Spinal cord (tissue), 10 donors: Measurements from ENCODE around the gene OR4X2. TPM values are rescaled to one million over a fixed set of nuclear protein-coding genes. Genes with fewer than 3 reads are reported as not detected.

Source experiments
- DNase-seq, 6 donors: peaks; one replicate each; pipeline versions ENCODE4 v3.0.0 to v3.0.0-alpha.2; 2013 to 2015; ENCODE audit warnings: low spot score in 6 of 6, low read depth in 4 of 6
- H3K27ac ChIP-seq: one replicate; pipeline ENCODE4 v1.5.1; 2013; ENCODE audit warnings: low read depth, low read length, control low read depth
- H3K27me3 ChIP-seq: one replicate; pipeline ENCODE4 v1.6.1; 2013; ENCODE audit warnings: low read length; ENCODE audit not compliant: control insufficient read depth, insufficient read depth
- H3K36me3 ChIP-seq: one replicate; pipeline ENCODE4 v1.6.1; 2013; ENCODE audit warnings: low read length; ENCODE audit not compliant: control insufficient read depth, insufficient read depth
- H3K4me1 ChIP-seq: one replicate; pipeline ENCODE4 v1.6.1; 2013; ENCODE audit warnings: low read length; ENCODE audit not compliant: control insufficient read depth, insufficient read depth
- H3K4me3 ChIP-seq: one replicate; pipeline ENCODE4 v1.5.1; 2013; ENCODE audit warnings: low read depth, low read length, control low read depth
- H3K9me3 ChIP-seq: one replicate; pipeline ENCODE4 v1.6.1; 2013; ENCODE audit warnings: low read length; ENCODE audit not compliant: control insufficient read depth, insufficient read depth
- WGBS: methylation state at CpG from one replicate; pipeline ENCODE4 v1.1.5; 2013; ENCODE audit warnings: missing lambda C conversion rate; ENCODE audit not compliant: insufficient coverage; 5-methylcytosine and 5-hydroxymethylcytosine counted together
- polyA plus RNA-seq, 2 donors: library from polyadenylated mRNA; unstranded; fragments of 120-200 nt; gene quantifications; one replicate each; pipeline ENCODE4 v1.2.1, GENCODE V29; 2013; ENCODE audit not compliant: insufficient read length in 2 of 2
- total RNA-seq, 2 donors: library from RNA; depleted of rRNA in 1 of 2; stranded (reverse); fragments of 120-200 nt in 1 of 2; fragments of >200 nt in 1 of 2; gene quantifications; one replicate each; pipeline versions ENCODE4 v1.2.3 to v1.2.4, GENCODE V29; 2013 to 2014
- donor health status: healthy.

OR4X2 gene
- total and polyA plus RNA-seq, 4 donors: 0.20 TPM; not detected in 3

DNA sequence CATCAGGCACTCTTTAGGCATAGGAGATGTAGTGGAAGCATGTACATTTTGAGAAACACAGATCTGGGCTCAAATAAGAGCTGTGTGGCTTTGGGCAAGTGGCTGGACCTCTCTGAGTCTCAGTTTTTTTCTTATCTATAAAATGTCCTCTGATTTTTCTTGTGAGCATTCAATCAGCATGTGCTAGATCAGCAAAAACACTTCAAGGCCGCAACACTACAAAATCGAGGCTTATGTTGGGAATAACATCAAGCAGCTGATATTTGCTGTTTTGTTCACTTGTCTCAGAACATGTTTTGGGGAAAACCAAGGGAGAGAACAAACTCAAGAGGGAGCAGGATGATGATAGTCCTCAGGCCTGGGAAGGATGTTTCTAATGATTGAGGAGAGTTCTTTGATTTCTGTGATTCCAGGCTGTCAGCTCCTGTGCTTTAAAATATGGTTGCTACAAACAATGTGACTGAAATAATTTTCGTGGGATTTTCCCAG, 18.6 kb downstream of the OR4X2 start, which contains the start of gene OR4X1:
OR4X1 (plus strand) TSS at position 439 of the 489 bp plus-strand sequence; CDS start at position 439, 0 bp downstream.
- DNase-seq: no peak

DNA sequence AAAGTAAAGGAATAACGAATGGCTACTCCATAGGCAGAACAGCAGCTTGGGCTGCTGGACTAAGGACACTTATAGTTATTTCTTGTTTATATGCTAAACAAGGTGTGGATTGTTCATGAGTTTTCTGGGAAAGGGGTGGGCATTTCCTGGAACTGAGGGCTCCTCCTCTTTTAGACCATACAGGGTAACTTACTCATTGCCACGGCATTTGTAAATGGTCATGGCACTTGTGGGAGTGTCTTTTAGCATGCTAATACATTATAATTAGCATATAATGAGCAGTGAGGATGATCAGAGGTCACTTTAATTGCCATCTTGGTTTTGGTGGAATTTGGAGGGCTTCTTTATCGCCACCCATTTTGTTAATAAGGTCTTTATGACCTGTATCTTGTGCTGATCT, 25.7 kb downstream of the OR4X2 start:
- H3K4me3 ChIP-seq: no peak overlapping the region
- no CpG with 5 or more reads among the region's 3 CpGs for WGBS
- H3K27me3 ChIP-seq: no peaks in the 10 kb centered on the region
- no peaks in the 10 kb centered on the region for H3K4me1 ChIP-seq
- no peak overlapping the region for H3K27ac ChIP-seq
- no peaks in the 10 kb centered on the region for H3K9me3 ChIP-seq
- no peaks in the 10 kb centered on the region for H3K36me3 ChIP-seq
- DNase-seq: no peak

More for the DNA sequence above, 18.6 kb downstream of the OR4X2 start, which contains the start of gene OR4X1:
- no peaks in the 10 kb centered on the region for H3K4me1 ChIP-seq
- WGBS: 30% methylated on average over 2 of the region's 3 CpGs
- H3K27ac ChIP-seq: no peak within 1 kb of the TSS
- H3K36me3 ChIP-seq: no peaks in the 10 kb centered on the region
- H3K9me3 ChIP-seq: peaks cover 2% of the 10 kb centered on the region
- no peaks in the 10 kb centered on the region for H3K27me3 ChIP-seq
- no peak within 1 kb of the TSS for H3K4me3 ChIP-seq

- no peak for DNase-seq
- 17% methylated on average over 1 of the region's 1 CpG for WGBS
- H3K27ac ChIP-seq: no peak overlapping the region
- H3K4me3 ChIP-seq: no peak overlapping the region
- no peaks in the 10 kb centered on the region for H3K36me3 ChIP-seq
- H3K4me1 ChIP-seq: no peaks in the 10 kb centered on the region
- H3K27me3 ChIP-seq: no peaks in the 10 kb centered on the region
- no peaks in the 10 kb centered on the region for H3K9me3 ChIP-seq
These were observed 27.7 kb downstream of the OR4X2 start for GRCh38 chr11:48272606-48273005.

Other genes starting within 250 kb of the OR4X2 start
- gene OR4B1, start 28.3 kb upstream of the OR4X2 start, total RNA-seq: not detected
- not detected for gene OR4B1, start 28.3 kb upstream of the OR4X2 start, polyA plus RNA-seq
- gene OR4X1, start 18.8 kb downstream of the OR4X2 start, total RNA-seq: not detected
- not detected for gene OR4X1, start 18.8 kb downstream of the OR4X2 start, polyA plus RNA-seq
- gene OR4S1, start 61.1 kb downstream of the OR4X2 start, total RNA-seq: not detected
- not detected for gene OR4S1, start 61.1 kb downstream of the OR4X2 start, polyA plus RNA-seq
- gene OR4C3, start 79.8 kb downstream of the OR4X2 start, total RNA-seq: not detected
- not detected for gene OR4C3, start 79.8 kb downstream of the OR4X2 start, polyA plus RNA-seq
- not detected for gene OR4C5, start 121.4 kb downstream of the OR4X2 start, total RNA-seq
- not detected for gene OR4C5, start 121.4 kb downstream of the OR4X2 start, polyA plus RNA-seq
- gene OR4A47, start 243.7 kb downstream of the OR4X2 start, total RNA-seq: not detected
- gene OR4A47, start 243.7 kb downstream of the OR4X2 start, polyA plus RNA-seq: not detected